ENCODE measurements around the gene COL5A1.
A peak's percentile ranks its signal among the peaks of the same experiment; 100 is the strongest.

The COL5A1 gene

GRCh38 chr9:134826336-134827285 lies 185.0 kb downstream of the COL5A1 start:
- DNase-seq: no peak

GRCh38 chr9:134827559-134827958 lies 186.0 kb downstream of the COL5A1 start:
- DNase-seq: no peak

GRCh38 chr9:134827993-134828392 lies 186.4 kb downstream of the COL5A1 start:
- DNase-seq: no peak

DNA sequence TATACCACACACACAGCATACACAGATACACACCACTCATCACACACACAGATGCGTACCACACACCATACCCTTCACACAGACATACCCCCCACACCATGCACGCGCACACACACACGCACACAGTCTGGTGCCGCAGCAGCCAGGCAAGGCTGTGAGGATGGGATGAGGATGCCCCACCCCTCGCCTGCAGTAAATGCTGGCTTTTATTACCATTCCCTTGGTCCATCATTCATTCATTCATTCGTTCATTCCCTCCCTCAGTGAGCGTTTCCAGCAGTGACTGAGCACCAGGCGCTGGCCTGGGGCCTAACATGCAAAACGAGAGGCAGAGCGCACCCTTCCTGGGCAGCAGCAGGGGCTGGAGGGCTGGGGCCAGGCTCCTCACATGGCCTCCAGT lies 187.3 kb downstream of the COL5A1 start:
- no peak for DNase-seq

DNA sequence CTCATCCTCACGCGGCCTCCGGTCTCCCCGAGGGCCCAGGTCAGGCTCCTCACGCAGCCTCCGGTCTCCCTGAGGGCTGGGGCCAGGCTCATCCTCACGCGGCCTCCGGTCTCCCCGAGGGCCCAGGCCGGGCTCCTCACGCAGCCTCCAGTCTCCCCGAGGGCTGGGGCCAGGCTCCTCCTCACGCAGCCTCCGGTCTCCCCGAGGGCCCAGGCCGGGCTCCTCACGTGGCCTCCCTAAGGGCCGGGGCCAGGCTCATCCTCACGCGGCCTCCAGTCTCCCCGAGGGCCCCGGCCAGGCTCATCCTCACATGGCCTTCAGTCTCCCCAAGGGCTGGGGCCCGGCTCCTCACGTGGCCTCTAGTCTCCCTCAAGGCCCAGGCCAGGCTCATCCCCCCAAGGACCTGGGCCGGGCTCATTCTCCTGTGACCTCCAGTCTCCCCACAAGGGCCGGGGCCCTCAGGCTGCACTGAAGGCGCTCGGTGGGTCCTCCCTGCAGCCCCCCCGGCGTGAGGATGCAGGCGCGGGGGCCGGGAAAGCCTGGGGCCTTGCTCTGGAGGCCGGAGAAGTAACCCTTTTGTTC lies 187.8 kb downstream of the COL5A1 start:
- no peak for DNase-seq

GRCh38 chr9:134830126-134830525 lies 188.5 kb downstream of the COL5A1 start:
- peak; percentile 66 for DNase-seq

DNA sequence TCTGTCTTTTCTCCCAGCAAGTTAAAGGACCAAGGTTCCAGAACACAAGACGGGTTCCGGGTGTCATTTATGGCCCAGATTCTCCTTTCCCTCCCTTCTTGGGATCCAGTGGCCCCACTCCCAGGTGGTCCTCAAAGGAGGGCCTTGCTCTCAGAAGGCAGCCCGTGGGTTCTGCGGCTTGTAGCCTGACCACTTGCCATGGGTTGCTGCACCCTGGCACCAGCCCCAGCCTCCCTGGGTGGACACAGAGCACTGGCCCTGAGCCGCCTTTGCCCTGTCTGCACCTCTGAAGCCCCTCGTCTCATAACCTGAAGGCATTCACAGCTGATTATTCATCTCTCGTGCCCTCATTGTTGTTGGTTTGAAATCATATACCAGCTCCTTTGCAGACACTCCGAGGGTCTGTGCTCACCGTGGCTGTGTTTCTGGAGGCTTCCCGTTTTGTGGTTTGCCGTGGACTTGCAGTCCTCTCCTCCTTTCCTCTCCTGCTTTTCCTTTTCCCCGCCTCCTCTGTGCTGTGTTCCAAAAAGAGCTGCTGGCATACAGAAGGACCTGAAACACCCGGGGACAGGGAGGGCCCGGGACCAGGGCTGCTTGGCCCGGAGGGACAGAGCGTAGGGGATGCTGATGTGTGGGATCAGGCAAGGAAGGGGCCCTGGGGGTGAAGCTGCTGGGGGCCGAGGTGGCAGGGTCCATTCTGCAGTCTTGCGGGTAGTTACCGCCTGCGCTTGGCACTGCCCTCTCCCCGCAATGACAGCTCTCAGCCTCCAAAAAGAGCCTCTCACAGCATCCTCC lies 189.5 kb downstream of the COL5A1 start:
- no peak for DNase-seq

DNA sequence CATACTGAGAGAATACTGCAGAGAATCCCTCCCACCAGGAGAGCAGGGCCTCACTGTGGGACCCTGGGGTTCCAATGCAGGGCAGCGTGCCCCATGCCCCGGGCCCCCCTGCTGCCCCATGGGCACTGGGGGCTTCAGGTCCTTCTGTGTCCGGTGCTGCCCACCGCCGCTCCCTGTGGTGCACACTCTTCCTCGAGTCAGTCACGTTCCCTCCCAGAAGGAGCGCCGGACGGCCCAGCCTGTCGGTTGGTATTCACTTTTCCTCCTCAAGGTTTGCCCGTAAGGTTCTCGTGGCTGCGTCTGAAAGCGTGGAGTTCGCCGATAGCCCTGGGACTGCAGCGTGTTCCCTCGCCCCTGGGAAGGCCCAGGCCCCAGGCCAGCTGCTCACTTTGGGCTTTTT lies 190.9 kb downstream of the COL5A1 start:
- no peak for DNase-seq

DNA sequence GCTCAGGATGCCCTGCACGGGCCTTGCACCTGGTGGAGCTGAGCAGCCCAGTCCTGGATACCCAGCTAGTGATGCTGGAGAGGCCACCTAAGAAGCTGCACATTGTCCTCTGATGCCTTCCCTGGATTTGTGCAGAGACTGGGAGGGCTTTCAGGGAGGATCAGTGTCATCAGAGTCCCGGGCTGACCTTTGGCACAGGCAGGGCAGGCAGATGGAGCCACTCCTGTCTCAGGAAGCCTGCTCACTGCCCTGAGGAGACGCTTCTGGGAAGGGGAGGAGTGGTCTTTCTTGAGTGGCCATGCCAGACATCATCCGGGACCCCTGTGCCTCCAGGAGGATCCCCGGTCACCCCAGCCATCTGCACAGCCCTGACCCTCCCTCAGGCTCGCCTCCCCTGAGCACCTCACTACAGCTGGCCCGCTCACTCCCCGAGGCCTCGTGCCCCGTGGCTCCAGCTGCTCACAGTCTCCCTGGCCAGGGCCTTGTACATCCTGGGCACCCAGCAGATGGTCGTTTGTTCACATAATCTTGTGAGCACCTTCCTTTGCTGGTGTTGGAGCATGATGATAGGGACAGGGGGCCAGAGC lies 191.8 kb downstream of the COL5A1 start:
- DNase-seq: no peak

DNA sequence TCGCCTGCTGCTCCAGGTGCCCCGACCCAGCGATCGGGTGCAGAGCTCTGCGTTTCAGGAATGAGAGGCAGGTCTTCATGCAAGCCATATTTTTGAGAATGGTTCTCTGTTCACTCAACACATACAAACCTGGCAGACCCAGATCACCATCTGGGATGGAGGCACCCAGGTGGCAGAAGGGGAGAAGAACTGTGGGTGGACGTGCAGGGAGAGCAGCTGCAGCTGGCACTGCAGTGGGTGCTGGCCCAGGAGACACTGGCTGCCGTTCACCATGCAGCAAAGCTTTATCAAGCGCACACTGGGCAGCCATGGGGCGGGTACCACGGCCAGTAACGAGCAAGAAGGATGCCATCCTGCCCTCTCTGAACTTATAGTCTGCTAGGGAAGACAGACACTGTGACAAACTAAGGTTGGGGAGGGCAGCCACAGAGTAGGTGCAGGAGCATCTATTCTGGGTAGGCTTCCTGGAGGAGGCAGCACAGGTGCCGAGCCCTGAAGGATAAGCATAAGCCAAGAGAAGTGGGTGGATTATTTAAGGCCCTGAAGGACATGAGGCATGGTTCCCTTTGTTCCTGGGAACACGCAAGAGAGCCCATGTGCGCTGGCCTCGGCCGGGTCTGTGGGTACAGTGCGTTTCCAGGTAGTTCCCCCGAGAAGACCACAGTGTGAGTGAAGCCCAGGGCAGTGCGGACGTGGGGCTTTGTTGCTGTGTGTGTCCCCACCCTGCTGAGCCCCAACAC lies 192.8 kb downstream of the COL5A1 start:
- DNase-seq: peak; percentile 45

- no peak for DNase-seq
Measured at GRCh38 chr9:134834957-134835419, 193.4 kb downstream of the COL5A1 start.

DNA sequence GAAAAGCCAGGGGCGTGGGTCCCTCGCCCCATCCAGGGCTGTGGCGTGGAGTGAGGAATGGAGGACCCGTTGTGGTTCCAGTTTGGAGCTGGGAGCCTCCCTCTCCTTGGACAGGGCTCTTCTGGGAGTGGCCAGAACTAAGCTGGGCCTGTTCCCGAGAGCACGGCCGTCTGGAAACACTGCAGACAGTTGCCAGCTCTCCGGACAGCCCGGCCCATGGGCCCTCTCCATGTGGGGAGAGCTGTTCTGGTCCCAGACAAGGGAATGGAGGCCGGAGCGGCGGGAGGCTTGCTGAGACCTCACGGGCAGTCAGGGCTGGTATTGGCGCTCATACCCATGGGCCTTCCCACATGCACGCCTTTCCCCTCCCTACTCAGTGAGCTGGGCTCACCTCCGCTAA lies 193.8 kb downstream of the COL5A1 start:
- no peak for DNase-seq

DNA sequence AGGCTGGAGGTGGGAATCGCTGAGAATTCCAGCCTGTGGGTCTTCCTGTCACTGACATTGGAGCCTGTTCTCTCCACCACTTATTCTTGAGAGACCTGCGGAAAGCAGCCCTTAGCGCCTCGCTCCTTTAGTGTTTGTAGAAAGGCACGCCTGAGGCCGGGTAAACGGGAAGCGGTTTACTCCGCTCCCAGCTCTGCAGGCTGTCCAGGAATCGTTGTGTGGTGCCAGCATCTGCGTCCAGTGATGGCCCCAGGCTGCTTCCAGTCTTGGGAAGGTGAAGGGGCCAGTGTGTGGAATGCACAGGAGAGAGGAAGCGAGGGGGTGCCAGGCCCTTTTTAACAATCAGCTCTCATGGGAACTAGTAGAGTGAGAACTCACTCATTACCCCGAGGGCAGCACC lies 194.4 kb downstream of the COL5A1 start:
- no peak for DNase-seq

GRCh38 chr9:134836406-134836970 lies 194.9 kb downstream of the COL5A1 start:
- no peak for DNase-seq

GRCh38 chr9:134837529-134837928 lies 195.9 kb downstream of the COL5A1 start:
- DNase-seq: no peak

DNA sequence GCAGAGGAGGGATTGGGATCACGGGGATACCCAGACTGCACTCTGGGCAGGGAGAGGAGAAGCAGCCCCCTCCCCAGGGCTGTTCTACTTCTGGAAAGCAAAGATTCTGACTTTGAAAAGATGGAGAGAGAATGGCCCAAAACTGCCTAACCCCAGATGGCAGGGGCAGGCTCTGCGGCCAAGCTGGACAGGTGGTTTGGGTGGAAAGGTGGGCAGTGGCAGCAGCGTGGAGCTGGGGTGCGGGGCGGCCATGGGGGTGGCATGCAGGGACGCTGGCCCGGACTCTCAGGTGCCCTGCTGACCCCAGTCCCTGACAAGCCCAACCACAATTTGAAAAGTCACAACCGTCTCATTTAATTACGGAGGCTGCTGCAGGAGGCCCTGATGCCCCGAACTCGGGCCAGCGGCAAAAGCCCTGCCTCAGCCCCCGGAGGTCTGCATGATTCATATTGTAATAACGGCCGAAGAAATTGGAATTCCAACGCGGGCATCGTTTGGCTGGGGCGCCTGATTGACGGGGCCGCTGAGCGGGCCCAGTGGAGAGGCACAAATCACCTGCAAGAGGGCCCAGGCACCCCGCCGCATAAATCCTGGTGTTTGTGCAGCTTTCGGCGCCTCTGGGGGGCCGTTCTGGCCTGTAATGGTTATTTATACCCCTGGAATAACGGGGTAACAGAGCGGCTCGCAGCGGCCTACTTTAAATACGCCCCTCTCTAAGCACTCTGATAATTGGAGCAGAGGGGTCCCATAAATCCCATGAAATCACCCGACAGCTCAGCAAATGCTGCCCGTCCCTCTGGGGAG lies 197.2 kb downstream of the COL5A1 start:
- no peak for DNase-seq

DNA sequence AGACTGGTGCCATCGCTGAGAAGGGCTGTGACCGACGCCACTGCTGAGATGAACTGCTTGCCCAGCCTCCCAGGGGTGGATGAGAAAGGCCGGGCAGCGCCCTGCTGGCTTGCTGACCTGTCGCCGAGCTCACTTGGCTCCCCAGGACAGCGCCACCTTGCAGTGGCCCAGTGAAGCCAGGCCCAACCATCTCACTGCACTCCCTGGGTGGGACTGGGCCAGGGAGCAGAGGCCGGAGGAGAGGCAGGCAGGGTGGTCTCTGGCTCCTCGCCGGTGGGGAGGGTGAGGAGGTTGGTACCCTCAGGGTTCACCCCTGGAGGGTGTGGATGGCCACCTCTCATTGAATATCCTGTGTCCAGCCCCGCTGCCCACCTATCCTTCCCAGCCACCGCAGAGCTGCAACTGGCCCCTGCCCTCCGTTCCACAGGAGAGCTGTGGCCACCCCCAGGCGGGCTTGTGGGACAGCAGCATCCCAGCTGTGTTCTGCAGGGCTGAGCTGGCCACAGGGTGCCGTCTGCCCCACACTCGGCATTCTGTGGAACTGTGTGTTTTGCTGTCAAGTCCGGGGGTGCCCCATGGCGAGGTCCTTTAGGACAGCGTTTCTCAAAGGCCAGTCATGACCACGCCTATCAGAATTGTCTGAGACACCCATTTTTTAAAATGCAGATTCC lies 198.0 kb downstream of the COL5A1 start:
- no peak for DNase-seq

DNA sequence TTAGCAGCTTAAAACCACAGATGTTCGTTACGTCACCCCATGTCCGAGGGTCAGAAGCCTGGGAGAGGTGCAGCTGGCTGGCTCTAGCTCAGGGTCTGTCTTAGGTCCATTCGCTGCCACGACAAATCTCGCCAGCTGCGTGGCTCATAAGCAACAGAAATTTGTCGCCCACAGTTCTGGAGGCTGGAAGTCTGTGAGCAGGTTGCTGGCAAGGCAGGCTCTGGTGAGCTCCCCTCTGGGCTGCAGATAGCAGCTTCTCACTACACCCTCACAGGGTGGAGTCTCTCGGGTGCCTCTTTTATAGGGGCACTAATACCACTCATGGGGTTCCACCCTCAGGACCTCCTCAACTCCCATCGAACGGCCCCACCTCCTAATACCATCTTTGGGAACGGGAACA lies 198.9 kb downstream of the COL5A1 start:
- DNase-seq: no peak

GRCh38 chr9:134841180-134841904 lies 199.7 kb downstream of the COL5A1 start:
- DNase-seq: no peak

GRCh38 chr9:134842321-134842720 lies 200.7 kb downstream of the COL5A1 start:
- no peak for DNase-seq

Measured in NCI-H2171 (cell line).